MCF 10A (cell line): ENCODE measurements around the gene PDCD2L. TPM values are rescaled to one million over a fixed set of nuclear protein-coding genes. Genes with fewer than 3 reads are reported as not detected.
A peak's percentile ranks its signal among the peaks of the same experiment; 100 is the strongest.

Experiments
- BruUV-seq: library from RNA; stranded (reverse); fragments of 400-500 nt; replicated peaks from 2 replicates; lab custom pipeline; 2021; lab: Mats Ljungman, UMichigan
- CTCF ChIA-PET: fragments of 300-600 bp; sonication (Branson Sonifier 250); formaldehyde crosslinking; extraction: SDS; loops from one replicate; lab custom pipeline; 2021; ENCODE audit warnings: antibody characterized with exemption, inconsistent platforms; lab: Yijun Ruan, JAX
- POLR2A ChIA-PET: fragments of 300-600, 350-650 bp; sonication (Branson Sonifier 250); formaldehyde crosslinking; extraction: SDS; loops from one replicate; lab custom pipeline; 2020; ENCODE audit warnings: antibody characterized with exemption, inconsistent platforms; lab: Yijun Ruan, JAX
- DNase-seq: peaks from one replicate; pipeline ENCODE4 v3.0.0-alpha.2; 2018; ENCODE audit not compliant: unreplicated experiment
- H3K27ac Mint-ChIP-seq: one replicate; pipeline ENCODE4 v1.8.0; 2022; ENCODE audit warnings: mild to moderate bottlenecking, low read depth, mixed read lengths; ENCODE audit not compliant: unreplicated experiment
- H3K27me3 Mint-ChIP-seq: one replicate; pipeline ENCODE4 v1.8.0; 2022; ENCODE audit warnings: mixed read lengths; ENCODE audit not compliant: insufficient read depth, unreplicated experiment
- H3K36me3 Mint-ChIP-seq: one replicate; pipeline ENCODE4 v1.8.0; 2022; ENCODE audit warnings: mild to moderate bottlenecking, moderate library complexity, mixed read lengths; ENCODE audit not compliant: insufficient read depth, unreplicated experiment
- H3K4me1 Mint-ChIP-seq: one replicate; pipeline ENCODE4 v1.8.0; 2022; ENCODE audit warnings: mixed read lengths; ENCODE audit not compliant: insufficient read depth, unreplicated experiment
- H3K4me3 Mint-ChIP-seq: one replicate; pipeline ENCODE4 v1.8.0; 2022; ENCODE audit warnings: mild to moderate bottlenecking, moderate library complexity, mixed read lengths; ENCODE audit not compliant: unreplicated experiment
- H3K9me3 Mint-ChIP-seq: one replicate; pipeline ENCODE4 v1.8.0; 2022; ENCODE audit warnings: mixed read lengths; ENCODE audit not compliant: unreplicated experiment
- intact Hi-C: fragments of 100-400 bp; cut with micrococcal nuclease; formaldehyde crosslinking; loops from 2 replicates; pipeline ENCODE4 v1.14.1; 2022
- total RNA-seq: library from RNA; stranded (reverse); gene quantifications from 2 replicates; pipeline ENCODE4 v1.2.3, GENCODE V29; 2022
- TF ChIP-seq, protein P1 (sequence below): fragments of 200-600 bp; IDR thresholded peaks from one replicate; pipeline ENCODE4 v1.8.0; 2022; ENCODE audit warnings: antibody characterized with exemption, mild to moderate bottlenecking; ENCODE audit not compliant: unreplicated experiment

Gene PDCD2L
- total RNA-seq, 1 experiment from 2014 or later: 24.4 TPM

DNA sequence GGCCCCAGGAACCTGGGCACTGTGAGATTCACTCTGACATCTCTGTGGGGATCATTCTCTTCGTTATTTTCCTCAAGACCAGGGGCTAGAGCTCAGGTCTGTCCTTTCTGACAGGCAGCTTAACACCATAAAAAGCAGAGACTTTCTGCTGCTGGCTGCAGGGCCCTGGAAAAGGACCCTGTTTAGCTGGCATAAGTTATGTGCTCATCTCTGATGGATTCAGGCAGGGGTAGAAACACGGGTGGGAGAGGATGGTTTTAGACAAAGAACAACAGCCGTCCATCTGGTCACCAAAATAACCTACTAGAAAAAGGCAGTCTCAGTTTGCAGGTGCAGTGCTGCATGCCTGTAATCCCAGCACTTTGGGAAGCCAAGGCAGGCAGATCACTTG, 41.5 kb upstream of the PDCD2L start:
- DNase-seq: no peak
- BruUV-seq: no TSS peak
- peaks cover 8% of the 10 kb centered on the region for H3K36me3 Mint-ChIP-seq
- no peak overlapping the region for H3K27ac Mint-ChIP-seq
- H3K4me3 Mint-ChIP-seq: no peak overlapping the region
- no peaks in the 10 kb centered on the region for H3K9me3 Mint-ChIP-seq
- peaks cover 35% of the 10 kb centered on the region for H3K4me1 Mint-ChIP-seq
- no peaks in the 10 kb centered on the region for H3K27me3 Mint-ChIP-seq
- CTCF ChIA-PET: interaction anchor here (0.8 to 1.1 kb wide), 3 partner anchors 16 to 27 kb away, joined by 3 to 4 read pairs (median 3); no protein-coding TSS in a partner anchor
- intact Hi-C loops: no loop called here
- TF ChIP-seq, protein P1, sequence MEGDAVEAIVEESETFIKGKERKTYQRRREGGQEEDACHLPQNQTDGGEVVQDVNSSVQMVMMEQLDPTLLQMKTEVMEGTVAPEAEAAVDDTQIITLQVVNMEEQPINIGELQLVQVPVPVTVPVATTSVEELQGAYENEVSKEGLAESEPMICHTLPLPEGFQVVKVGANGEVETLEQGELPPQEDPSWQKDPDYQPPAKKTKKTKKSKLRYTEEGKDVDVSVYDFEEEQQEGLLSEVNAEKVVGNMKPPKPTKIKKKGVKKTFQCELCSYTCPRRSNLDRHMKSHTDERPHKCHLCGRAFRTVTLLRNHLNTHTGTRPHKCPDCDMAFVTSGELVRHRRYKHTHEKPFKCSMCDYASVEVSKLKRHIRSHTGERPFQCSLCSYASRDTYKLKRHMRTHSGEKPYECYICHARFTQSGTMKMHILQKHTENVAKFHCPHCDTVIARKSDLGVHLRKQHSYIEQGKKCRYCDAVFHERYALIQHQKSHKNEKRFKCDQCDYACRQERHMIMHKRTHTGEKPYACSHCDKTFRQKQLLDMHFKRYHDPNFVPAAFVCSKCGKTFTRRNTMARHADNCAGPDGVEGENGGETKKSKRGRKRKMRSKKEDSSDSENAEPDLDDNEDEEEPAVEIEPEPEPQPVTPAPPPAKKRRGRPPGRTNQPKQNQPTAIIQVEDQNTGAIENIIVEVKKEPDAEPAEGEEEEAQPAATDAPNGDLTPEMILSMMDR: no peak
- POLR2A ChIA-PET: interaction anchor here (0.6 to 0.8 kb wide), 4 partner anchors 34 to 1242 kb away, joined by 3 to 4 read pairs (median 4); no protein-coding TSS in a partner anchor

DNA sequence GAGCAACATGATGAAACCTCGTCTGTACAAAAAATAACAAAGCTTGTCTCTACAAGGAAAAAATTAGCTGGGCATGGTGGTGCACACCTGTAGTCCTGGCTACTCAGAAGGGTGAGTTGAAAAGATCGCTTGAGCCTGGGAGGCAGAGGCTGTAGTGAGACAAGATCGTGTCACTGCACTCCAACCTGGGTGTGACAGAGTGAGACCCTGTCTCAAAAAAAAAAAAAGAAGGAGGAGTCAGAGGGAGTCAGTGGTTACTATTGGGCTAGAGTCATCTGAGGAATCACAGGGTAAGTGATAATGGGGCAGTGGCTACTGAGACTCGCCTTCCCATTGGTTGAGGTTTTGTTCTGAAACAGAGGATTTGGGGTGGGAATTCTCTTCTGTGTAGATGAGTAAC, 41.1 kb upstream of the PDCD2L start:
- Mint-ChIP-seq H3K36me3 (peaks cover 12% of the 10 kb centered on the region), H3K27ac (no peak overlapping the region), H3K27me3 (no peaks in the 10 kb centered on the region), H3K4me1 (peaks cover 37% of the 10 kb centered on the region), H3K9me3 (no peaks in the 10 kb centered on the region), H3K4me3 (no peak overlapping the region)
- POLR2A ChIA-PET: interaction anchor here (0.8 kb wide), 1 partner anchor 34 kb away, joined by 3 read pairs; no protein-coding TSS in a partner anchor
- intact Hi-C loops: no loop called here
- CTCF ChIA-PET: interaction anchor here (1.0 kb wide), 1 partner anchor 17 kb away, joined by 3 read pairs; no protein-coding TSS in a partner anchor
- BruUV-seq: no TSS peak
- no peak for DNase-seq
- TF ChIP-seq, protein P1: no peak

DNA sequence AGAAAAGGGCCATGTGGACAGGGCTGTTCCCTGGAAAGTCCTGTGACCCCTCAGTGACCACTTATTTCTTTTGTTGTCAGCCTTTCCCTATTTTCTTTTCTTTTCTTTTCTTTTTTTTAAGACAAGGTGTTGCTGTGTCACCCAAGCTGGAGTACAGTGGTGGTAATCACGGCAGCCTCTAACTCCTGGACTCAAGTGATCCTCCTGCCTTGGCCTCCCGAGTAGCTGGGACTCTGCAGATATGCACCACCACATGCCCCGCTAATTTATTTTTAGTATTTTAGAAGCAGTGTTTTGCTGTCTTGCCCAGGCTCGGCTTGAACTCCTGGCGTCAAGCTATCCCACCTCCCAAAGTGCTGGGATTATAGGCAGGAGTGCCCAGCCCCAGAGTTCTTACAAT, 40.3 kb upstream of the PDCD2L start:
- ChIA-PET POLR2A (interaction anchor here (0.6 kb wide), 1 partner anchor 131 kb away, joined by 3 read pairs; no protein-coding TSS in a partner anchor), CTCF (interaction anchor here (0.6 to 1.0 kb wide), 3 partner anchors 18 to 167 kb away, joined by 3 to 4 read pairs (median 3); no protein-coding TSS in a partner anchor)
- H3K36me3 Mint-ChIP-seq: peaks cover 20% of the 10 kb centered on the region
- TF ChIP-seq, protein P1: no peak
- H3K9me3 Mint-ChIP-seq: no peaks in the 10 kb centered on the region
- BruUV-seq: no TSS peak
- H3K27me3 Mint-ChIP-seq: no peaks in the 10 kb centered on the region
- no peak overlapping the region for H3K27ac Mint-ChIP-seq
- intact Hi-C loops: no loop called here
- peaks cover 40% of the 10 kb centered on the region for H3K4me1 Mint-ChIP-seq
- H3K4me3 Mint-ChIP-seq: no peak overlapping the region
- no peak for DNase-seq

DNA sequence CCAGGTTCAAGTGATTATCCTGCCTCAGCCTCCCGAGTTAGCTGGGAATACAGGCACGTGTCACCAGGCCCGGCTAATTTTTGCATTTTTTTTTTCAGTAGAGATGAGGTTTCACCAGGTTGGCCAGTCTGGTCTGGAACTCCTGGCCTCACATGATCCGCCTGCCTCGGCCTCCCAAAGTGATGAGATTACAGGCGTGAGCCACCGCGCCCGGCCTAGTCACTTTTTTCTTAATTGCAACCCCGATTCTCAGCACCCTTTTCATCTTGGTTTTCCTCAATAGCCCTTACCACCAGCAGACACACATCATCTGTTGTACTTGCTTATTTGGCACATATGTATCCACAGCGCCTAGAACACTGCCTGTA, 39.8 kb upstream of the PDCD2L start:
- H3K9me3 Mint-ChIP-seq: no peaks in the 10 kb centered on the region
- no peaks in the 10 kb centered on the region for H3K27me3 Mint-ChIP-seq
- H3K27ac Mint-ChIP-seq: no peak overlapping the region
- H3K4me1 Mint-ChIP-seq: peaks cover 39% of the 10 kb centered on the region
- peaks cover 26% of the 10 kb centered on the region for H3K36me3 Mint-ChIP-seq
- H3K4me3 Mint-ChIP-seq: peak overlapping the region; percentile 99
- no TSS peak for BruUV-seq
- intact Hi-C loops: no loop called here
- no peak for DNase-seq
- TF ChIP-seq, protein P1: no peak
- CTCF ChIA-PET: interaction anchor here (0.6 to 0.7 kb wide), 2 partner anchors 58 to 238 kb away, joined by 3 to 4 read pairs; no protein-coding TSS in a partner anchor
- POLR2A ChIA-PET: interaction anchor here (0.6 to 1.6 kb wide), 3 partner anchors 12 to 132 kb away, joined by 3 to 6 read pairs (median 3); partner anchors contain the start of gene UBA2
